HS-27A (cell line): ENCODE data around the gene LINC00305.

Experiments used
- DNase-seq: peaks from one replicate; pipeline ENCODE4 v3.0.0-alpha.2; 2012; ENCODE audit warnings: low read depth, missing footprints

LINC00305 gene

GRCh38 chr18:64115881-64116280 lies 33.0 kb downstream of the LINC00305 start:
- no peak for DNase-seq

GRCh38 chr18:64111950-64112349 lies 36.9 kb downstream of the LINC00305 start:
- DNase-seq, result no peak

GRCh38 chr18:64110692-64111480 lies 38.0 kb downstream of the LINC00305 start:
- no peak for DNase-seq

GRCh38 chr18:64103986-64104385 lies 44.9 kb downstream of the LINC00305 start:
- no peak for DNase-seq

- no peak for DNase-seq
Observed at GRCh38 chr18:64100116-64100922, 48.6 kb downstream of the LINC00305 start.

GRCh38 chr18:64099244-64099643 lies 49.6 kb downstream of the LINC00305 start:
- no peak for DNase-seq

GRCh38 chr18:64097497-64097896 lies 51.4 kb downstream of the LINC00305 start:
- no peak for DNase-seq

GRCh38 chr18:64095056-64095455 lies 53.8 kb downstream of the LINC00305 start:
- no peak for DNase-seq

- DNase-seq, result no peak
Observed at GRCh38 chr18:64094210-64094609, 54.7 kb downstream of the LINC00305 start.

GRCh38 chr18:64091526-64091925 lies 57.4 kb downstream of the LINC00305 start:
- no peak for DNase-seq

- no peak for DNase-seq
Observed at GRCh38 chr18:64090876-64091275, 58.0 kb downstream of the LINC00305 start.

- DNase-seq, result no peak
Observed at GRCh38 chr18:64083916-64084315, 65.0 kb downstream of the LINC00305 start.

GRCh38 chr18:64082513-64082912 lies 66.4 kb downstream of the LINC00305 start:
- no peak for DNase-seq

- no peak for DNase-seq
Observed at GRCh38 chr18:64082054-64082453, 66.8 kb downstream of the LINC00305 start.

- no peak for DNase-seq
Observed at GRCh38 chr18:64073971-64074370, 74.9 kb downstream of the LINC00305 start.

GRCh38 chr18:64055019-64055418 lies 93.9 kb downstream of the LINC00305 start:
- no peak for DNase-seq

- no peak for DNase-seq
Observed at GRCh38 chr18:64053246-64053645, 95.6 kb downstream of the LINC00305 start.

GRCh38 chr18:64052772-64053171 lies 96.1 kb downstream of the LINC00305 start:
- DNase-seq, result no peak

- no peak for DNase-seq
Observed at GRCh38 chr18:64044616-64045015, 104.3 kb downstream of the LINC00305 start.

- no peak for DNase-seq
Observed at GRCh38 chr18:64042728-64043358, 106.0 kb downstream of the LINC00305 start.

GRCh38 chr18:64037812-64038414 lies 111.0 kb downstream of the LINC00305 start:
- no peak for DNase-seq

GRCh38 chr18:64032312-64032711 lies 116.6 kb downstream of the LINC00305 start:
- DNase-seq, result no peak
